GM20431 (cell line): ENCODE results near the gene MKNK2.
"Not testable (repeated sequence)": the region's sequence is repeated elsewhere in the genome, so short reads cannot be mapped to it uniquely, and the experiment has no call there.

Experiments used
- in situ Hi-C: fragments of 300-500 bp; cut with MseI, MboI; formaldehyde crosslinking; loops from one replicate; pipeline ENCODE4 v1.15.0; 2020; ENCODE audit warnings: low sequenced_read_pairs; ENCODE audit not compliant: unreplicated experiment

The MKNK2 gene

GRCh38 chr19:2050991-2051772, at the start of gene MKNK2:
Gene MKNK2 (minus strand): TSS chr19:2051244. CDS start chr19:2050851, 393 bp downstream.
- in situ Hi-C loops, result no loop called here

GRCh38 chr19:2100719-2101061, 49.6 kb upstream of the MKNK2 start:
- in situ Hi-C loops, result no loop called here

GRCh38 chr19:2099937-2100718, 49.1 kb upstream of the MKNK2 start:
- in situ Hi-C loops, result no loop called here

GRCh38 chr19:2099054-2099501, 48.0 kb upstream of the MKNK2 start:
- in situ Hi-C loops, result no loop called here

- in situ Hi-C loops, result no loop called here
Observed at GRCh38 chr19:2097886-2098327, 46.9 kb upstream of the MKNK2 start.

- in situ Hi-C loops, result no loop called here
Observed at GRCh38 chr19:2097203-2097885, 46.3 kb upstream of the MKNK2 start.

GRCh38 chr19:2096480-2097202, 45.6 kb upstream of the MKNK2 start, which contains the start of gene IZUMO4:
Gene IZUMO4 (plus strand): TSS chr19:2096915. CDS start chr19:2096946, 31 bp downstream.
- in situ Hi-C loops, result no loop called here

GRCh38 chr19:2096034-2096479, 45.0 kb upstream of the MKNK2 start, which contains the start of gene MOB3A:
Gene MOB3A (minus strand): TSS chr19:2096326. CDS start chr19:2078560, 17,766 bp downstream.
- in situ Hi-C loops, result no loop called here

- in situ Hi-C loops, result not testable (repeated sequence)
Observed at GRCh38 chr19:2091926-2092525, 41.0 kb upstream of the MKNK2 start.

- in situ Hi-C loops, result no loop called here
Observed at GRCh38 chr19:2089727-2090053, 38.6 kb upstream of the MKNK2 start.

- in situ Hi-C loops, result no loop called here
Observed at GRCh38 chr19:2089001-2089711, 38.1 kb upstream of the MKNK2 start.

GRCh38 chr19:2087621-2088100, 36.6 kb upstream of the MKNK2 start:
- in situ Hi-C loops, result no loop called here

GRCh38 chr19:2086695-2087620, 35.9 kb upstream of the MKNK2 start:
- in situ Hi-C loops, result not testable (repeated sequence)

- in situ Hi-C loops, result no loop called here
Observed at GRCh38 chr19:2084993-2085720, 34.1 kb upstream of the MKNK2 start.

GRCh38 chr19:2083174-2083854, 32.3 kb upstream of the MKNK2 start:
- in situ Hi-C loops, result no loop called here
